ENCODE results near the gene ARL14EPL.

DNA sequence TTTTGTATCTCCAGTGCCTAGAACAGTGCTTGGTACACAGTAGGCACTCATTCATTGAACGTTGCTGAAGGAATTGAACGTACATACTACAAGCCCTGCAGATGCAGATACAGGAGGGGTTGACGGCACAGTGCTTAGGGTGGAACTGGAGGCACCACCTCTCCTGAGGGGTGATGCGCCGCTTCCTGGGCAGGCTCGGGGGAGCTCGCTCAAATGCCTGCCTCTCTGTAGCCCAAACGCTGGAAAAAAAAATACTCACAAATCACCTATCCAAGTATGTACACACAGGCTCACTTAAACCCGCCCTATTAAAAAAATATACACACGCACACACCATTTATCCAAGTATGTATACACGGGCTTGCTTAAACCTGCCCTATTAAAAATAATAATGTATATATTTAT is 52.0 kb downstream of the ARL14EPL start:
- TF ChIP-seq CTCF (IDR thresholded peaks at IDR 0.05) (no peak), ETV6 (CRISPR knock-in tag; IDR thresholded peaks at IDR 0.05) (no peak), E2F1 (CRISPR knock-in tag; IDR thresholded peaks at IDR 0.05) (no peak), KAT7 (CRISPR knock-in tag; IDR thresholded peaks at IDR 0.05; ENCODE audit: borderline replicate concordance) (no peak), GRHL2 (CRISPR knock-in tag; IDR thresholded peaks at IDR 0.05; ENCODE audit: insufficient replicate concordance, severe bottlenecking) (no peak), GTF2I (CRISPR knock-in tag; conservative IDR thresholded peaks at IDR 0.05) (no peak), ZBTB21 (CRISPR knock-in tag; IDR thresholded peaks at IDR 0.05; ENCODE audit: borderline replicate concordance) (no peak)
- TF ChIP-seq, protein P1, sequence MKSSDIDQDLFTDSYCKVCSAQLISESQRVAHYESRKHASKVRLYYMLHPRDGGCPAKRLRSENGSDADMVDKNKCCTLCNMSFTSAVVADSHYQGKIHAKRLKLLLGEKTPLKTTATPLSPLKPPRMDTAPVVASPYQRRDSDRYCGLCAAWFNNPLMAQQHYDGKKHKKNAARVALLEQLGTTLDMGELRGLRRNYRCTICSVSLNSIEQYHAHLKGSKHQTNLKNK (CRISPR knock-in tag; IDR thresholded peaks at IDR 0.05): no peak
- TF ChIP-seq, protein P2, sequence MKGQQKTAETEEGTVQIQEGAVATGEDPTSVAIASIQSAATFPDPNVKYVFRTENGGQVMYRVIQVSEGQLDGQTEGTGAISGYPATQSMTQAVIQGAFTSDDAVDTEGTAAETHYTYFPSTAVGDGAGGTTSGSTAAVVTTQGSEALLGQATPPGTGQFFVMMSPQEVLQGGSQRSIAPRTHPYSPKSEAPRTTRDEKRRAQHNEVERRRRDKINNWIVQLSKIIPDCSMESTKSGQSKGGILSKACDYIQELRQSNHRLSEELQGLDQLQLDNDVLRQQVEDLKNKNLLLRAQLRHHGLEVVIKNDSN (CRISPR knock-in tag; IDR thresholded peaks at IDR 0.05): no peak
- TF ChIP-seq, protein P3, sequence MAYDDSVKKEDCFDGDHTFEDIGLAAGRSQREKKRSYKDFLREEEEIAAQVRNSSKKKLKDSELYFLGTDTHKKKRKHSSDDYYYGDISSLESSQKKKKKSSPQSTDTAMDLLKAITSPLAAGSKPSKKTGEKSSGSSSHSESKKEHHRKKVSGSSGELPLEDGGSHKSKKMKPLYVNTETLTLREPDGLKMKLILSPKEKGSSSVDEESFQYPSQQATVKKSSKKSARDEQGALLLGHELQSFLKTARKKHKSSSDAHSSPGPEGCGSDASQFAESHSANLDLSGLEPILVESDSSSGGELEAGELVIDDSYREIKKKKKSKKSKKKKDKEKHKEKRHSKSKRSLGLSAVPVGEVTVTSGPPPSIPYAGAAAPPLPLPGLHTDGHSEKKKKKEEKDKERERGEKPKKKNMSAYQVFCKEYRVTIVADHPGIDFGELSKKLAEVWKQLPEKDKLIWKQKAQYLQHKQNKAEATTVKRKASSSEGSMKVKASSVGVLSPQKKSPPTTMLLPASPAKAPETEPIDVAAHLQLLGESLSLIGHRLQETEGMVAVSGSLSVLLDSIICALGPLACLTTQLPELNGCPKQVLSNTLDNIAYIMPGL (CRISPR knock-in tag; IDR thresholded peaks at IDR 0.05): no peak
- TF ChIP-seq, protein P4, sequence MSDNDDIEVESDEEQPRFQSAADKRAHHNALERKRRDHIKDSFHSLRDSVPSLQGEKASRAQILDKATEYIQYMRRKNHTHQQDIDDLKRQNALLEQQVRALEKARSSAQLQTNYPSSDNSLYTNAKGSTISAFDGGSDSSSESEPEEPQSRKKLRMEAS (CRISPR knock-in tag; IDR thresholded peaks at IDR 0.05): no peak
- TF ChIP-seq, protein P5, sequence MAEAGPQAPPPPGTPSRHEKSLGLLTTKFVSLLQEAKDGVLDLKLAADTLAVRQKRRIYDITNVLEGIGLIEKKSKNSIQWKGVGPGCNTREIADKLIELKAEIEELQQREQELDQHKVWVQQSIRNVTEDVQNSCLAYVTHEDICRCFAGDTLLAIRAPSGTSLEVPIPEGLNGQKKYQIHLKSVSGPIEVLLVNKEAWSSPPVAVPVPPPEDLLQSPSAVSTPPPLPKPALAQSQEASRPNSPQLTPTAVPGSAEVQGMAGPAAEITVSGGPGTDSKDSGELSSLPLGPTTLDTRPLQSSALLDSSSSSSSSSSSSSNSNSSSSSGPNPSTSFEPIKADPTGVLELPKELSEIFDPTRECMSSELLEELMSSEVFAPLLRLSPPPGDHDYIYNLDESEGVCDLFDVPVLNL (CRISPR knock-in tag; IDR thresholded peaks at IDR 0.05; ENCODE audit: borderline replicate concordance, low read depth): no peak
